SU-DHL-6 (cell line): ENCODE measurements around the gene HOXC6.

Source experiments
- H2AFZ ChIP-seq: fragments of 200-600 bp; sonication (generic); 2 replicates; pipeline ENCODE4 v1.6.1; 2014; ENCODE audit warnings: low read depth, mild to moderate bottlenecking, moderate library complexity, mixed read lengths, antibody characterized with exemption, low read length; ENCODE audit not compliant: severe bottlenecking
- H3F3A ChIP-seq: fragments of 200-600 bp; shearing (Covaris generic); 2 replicates; pipeline ENCODE4 v1.6.0; 2016; ENCODE audit warnings: antibody characterized with exemption, mild to moderate bottlenecking; ENCODE audit not compliant: insufficient read depth
- H3K27ac ChIP-seq: fragments of 200-600 bp; sonication (generic); 2 replicates; pipeline ENCODE4 v1.5.1; 2016; ENCODE audit warnings: low read depth, mild to moderate bottlenecking, low read length, moderate library complexity, mixed read lengths
- H3K27me3 ChIP-seq: fragments of 200-600 bp; sonication (generic), shearing (Covaris generic); 2 replicates; pipeline ENCODE4 v1.6.0; 2014; ENCODE audit warnings: mild to moderate bottlenecking, low read length
- H3K36me3 ChIP-seq: fragments of 200-600 bp; sonication (generic); 2 replicates; pipeline ENCODE4 v1.6.1; 2014; ENCODE audit warnings: mild to moderate bottlenecking, low read length, mixed read lengths
- H3K4me2 ChIP-seq: fragments of 300-600, 200-600 bp; shearing (Covaris generic), sonication (generic); 2 replicates; pipeline ENCODE4 v1.6.0; 2014; ENCODE audit warnings: low read length, low read depth, mild to moderate bottlenecking; ENCODE audit not compliant: poor library complexity, severe bottlenecking
- H3K4me3 ChIP-seq: fragments of 200-600 bp; sonication (generic); 2 replicates; pipeline ENCODE4 v1.5.1; 2014; ENCODE audit warnings: antibody characterized with exemption, low read length, mild to moderate bottlenecking, mixed read lengths; ENCODE audit not compliant: insufficient read depth, poor library complexity, severe bottlenecking
- H3K79me2 ChIP-seq: fragments of 200-600 bp; sonication (generic); 2 replicates; pipeline ENCODE4 v1.6.1; 2014; ENCODE audit warnings: mild to moderate bottlenecking, low read length, moderate library complexity; ENCODE audit not compliant: insufficient read depth
- H3K9ac ChIP-seq: fragments of 200-600 bp; sonication (generic); 2 replicates; pipeline ENCODE4 v1.7.0; 2014; ENCODE audit warnings: mild to moderate bottlenecking, low read length
- H3K9me2 ChIP-seq: fragments of 200-600 bp; sonication (generic); replicated peaks from 2 replicates; pipeline ENCODE4 v1.6.1; 2014; ENCODE audit warnings: low read length; ENCODE audit not compliant: insufficient read depth
- H3K9me3 ChIP-seq: fragments of 200-600 bp; sonication (generic); 2 replicates; pipeline ENCODE4 v1.6.1; 2014; ENCODE audit warnings: low read length, mixed read lengths; ENCODE audit not compliant: insufficient read depth
- H4K20me1 ChIP-seq: fragments of 200-600 bp; sonication (generic); 2 replicates; pipeline ENCODE4 v1.6.1; 2014; ENCODE audit warnings: low read depth, mild to moderate bottlenecking, antibody characterized with exemption, low read length, moderate library complexity, mixed read lengths
- EZH2phosphoT487 ChIP-seq: fragments of 200-600 bp; sonication (generic), shearing (Covaris generic); conservative IDR thresholded peaks from 2 replicates; pipeline ENCODE4 v1.6.1; 2018; ENCODE audit warnings: mild to moderate bottlenecking, antibody characterized with exemption, low read length, moderate library complexity, mixed read lengths
- TF ChIP-seq, protein P1 (sequence below): fragments of 200-600 bp; sonication (generic); IDR thresholded peaks from one replicate; pipeline ENCODE4 v1.5.1; 2017; ENCODE audit warnings: antibody characterized with exemption, mild to moderate bottlenecking, low read length, moderate library complexity; ENCODE audit not compliant: insufficient read depth, poor library complexity, severe bottlenecking

The HOXC6 gene

DNA sequence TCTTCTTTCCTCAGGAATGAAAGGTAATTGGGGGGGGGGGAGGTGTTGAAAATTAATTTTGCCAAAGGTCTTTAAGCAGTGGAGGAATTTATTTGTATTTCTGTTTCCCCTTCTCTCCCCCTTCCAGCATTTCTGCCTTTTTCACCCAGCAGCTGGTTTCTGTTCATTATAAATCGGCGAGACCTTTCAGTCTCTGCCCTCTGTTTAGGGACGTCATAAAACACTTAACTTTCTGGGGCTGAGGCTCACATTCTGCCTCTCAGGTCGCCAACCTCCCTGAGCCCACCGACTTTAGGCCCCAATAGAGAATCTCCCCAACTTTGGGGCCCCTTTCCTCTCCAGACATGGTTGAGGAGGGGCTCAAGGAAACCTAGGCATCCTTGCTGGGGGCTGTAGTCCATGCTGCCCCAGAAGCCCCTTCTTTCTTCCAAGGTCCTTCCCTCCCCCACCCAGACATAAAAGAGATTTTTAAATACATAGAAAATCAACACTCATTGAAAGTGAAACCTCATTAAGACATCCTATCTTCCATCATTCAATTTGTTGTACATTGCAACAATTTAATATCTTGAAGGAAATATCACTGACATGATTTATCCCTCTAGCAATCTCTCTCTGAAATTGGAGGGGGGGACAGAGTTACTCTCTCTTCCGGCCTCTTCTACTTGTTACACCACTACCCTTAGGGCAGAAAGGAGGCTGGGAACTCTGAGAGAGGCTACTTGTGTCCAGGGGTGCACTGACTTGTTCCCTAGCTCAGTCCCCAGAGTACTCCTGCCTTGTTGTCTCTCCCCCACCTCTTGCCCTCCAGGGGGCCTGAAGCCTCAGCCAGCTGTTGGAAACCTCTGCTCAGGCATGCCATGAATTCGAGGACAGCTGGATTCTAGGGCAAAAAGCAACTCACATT is 2.5 kb upstream of the HOXC6 start:
- Histone ChIP-seq H3K79me2 (no peaks in the 10 kb centered on the region), H3K27ac (no peak overlapping the region), H3K9ac (no peak overlapping the region), H3F3A (no peaks in the 10 kb centered on the region), H3K27me3 (no peaks in the 10 kb centered on the region), H3K9me2 (no peaks in the 10 kb centered on the region), H2AFZ (no peak overlapping the region), H3K4me2 (no peak overlapping the region), H3K36me3 (no peaks in the 10 kb centered on the region), H3K9me3 (no peaks in the 10 kb centered on the region), H3K4me3 (no peak overlapping the region), H4K20me1 (no peaks in the 10 kb centered on the region)
- TF ChIP-seq, protein P1, sequence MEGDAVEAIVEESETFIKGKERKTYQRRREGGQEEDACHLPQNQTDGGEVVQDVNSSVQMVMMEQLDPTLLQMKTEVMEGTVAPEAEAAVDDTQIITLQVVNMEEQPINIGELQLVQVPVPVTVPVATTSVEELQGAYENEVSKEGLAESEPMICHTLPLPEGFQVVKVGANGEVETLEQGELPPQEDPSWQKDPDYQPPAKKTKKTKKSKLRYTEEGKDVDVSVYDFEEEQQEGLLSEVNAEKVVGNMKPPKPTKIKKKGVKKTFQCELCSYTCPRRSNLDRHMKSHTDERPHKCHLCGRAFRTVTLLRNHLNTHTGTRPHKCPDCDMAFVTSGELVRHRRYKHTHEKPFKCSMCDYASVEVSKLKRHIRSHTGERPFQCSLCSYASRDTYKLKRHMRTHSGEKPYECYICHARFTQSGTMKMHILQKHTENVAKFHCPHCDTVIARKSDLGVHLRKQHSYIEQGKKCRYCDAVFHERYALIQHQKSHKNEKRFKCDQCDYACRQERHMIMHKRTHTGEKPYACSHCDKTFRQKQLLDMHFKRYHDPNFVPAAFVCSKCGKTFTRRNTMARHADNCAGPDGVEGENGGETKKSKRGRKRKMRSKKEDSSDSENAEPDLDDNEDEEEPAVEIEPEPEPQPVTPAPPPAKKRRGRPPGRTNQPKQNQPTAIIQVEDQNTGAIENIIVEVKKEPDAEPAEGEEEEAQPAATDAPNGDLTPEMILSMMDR = no peak
- TF ChIP-seq EZH2phosphoT487 = no peak

DNA sequence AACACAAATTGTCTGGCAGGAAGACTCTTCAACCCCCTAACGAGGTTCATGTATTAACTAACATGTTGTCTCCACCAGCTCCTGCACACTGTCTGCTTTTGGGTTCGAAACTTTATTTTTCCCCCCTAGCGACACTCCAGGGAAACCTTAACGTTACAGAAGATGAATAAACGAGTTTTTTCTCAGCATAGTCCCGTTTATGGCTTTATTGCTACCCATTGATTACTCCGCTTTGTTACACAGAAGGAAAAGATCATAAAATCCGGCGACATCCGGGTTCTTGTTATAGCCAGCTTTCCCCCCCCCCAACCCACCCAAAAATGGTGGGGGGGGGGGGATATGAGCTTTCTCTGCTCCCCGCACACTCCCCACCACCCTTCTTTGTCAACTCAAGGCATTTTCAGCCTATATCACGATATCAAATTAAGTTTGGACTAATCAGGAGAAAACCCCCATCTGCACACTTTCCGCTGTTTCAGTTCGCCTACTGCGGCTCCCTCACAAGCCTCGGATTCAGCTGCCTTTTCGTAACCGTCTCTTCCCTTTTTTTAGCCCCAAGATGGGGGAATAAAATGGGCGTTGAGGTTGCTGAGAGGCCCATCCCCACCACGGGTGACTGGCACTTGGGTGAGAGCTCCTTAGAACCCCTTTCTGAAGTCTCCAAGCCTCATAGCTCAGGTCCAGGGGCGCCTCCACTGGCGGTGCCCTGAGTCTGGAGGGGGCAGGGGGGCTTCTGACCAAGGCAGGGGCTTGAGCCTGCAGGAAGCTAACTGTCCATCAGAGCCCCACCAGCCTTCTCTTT is 1.4 kb upstream of the HOXC6 start:
- Histone ChIP-seq H3K79me2 (no peaks in the 10 kb centered on the region), H3K9me3 (no peaks in the 10 kb centered on the region), H3F3A (no peaks in the 10 kb centered on the region), H3K9ac (no peak overlapping the region), H4K20me1 (no peaks in the 10 kb centered on the region), H3K9me2 (no peaks in the 10 kb centered on the region), H3K27ac (no peak overlapping the region), H3K36me3 (no peaks in the 10 kb centered on the region), H3K27me3 (no peaks in the 10 kb centered on the region), H3K4me2 (no peak overlapping the region), H3K4me3 (no peak overlapping the region), H2AFZ (no peak overlapping the region)
- TF ChIP-seq, protein P1 = no peak
- no peak for TF ChIP-seq EZH2phosphoT487

DNA sequence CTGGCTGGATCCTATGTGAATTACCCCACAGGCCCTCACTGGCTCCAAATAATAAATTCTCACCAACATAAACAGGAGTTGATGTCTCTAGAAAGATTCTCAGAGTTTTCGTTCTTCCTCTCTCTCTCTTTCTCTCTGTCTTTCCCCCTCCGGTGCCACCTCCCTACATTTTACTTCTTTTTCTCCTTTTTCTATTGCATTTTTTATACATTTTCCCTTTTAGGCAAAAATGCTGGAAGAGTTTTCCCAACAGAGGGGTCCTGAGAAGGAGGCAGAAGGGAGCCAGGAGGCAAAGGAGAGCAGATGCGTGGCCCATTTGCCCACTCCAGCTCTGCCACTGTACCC is 826 bp upstream of the HOXC6 start:
- Histone ChIP-seq H3K9ac (no peak overlapping the region), H4K20me1 (no peaks in the 10 kb centered on the region), H3F3A (no peaks in the 10 kb centered on the region), H3K9me3 (no peaks in the 10 kb centered on the region), H3K79me2 (no peaks in the 10 kb centered on the region), H3K9me2 (no peaks in the 10 kb centered on the region), H2AFZ (no peak overlapping the region), H3K4me3 (no peak overlapping the region), H3K36me3 (no peaks in the 10 kb centered on the region), H3K27me3 (no peaks in the 10 kb centered on the region), H3K4me2 (no peak overlapping the region), H3K27ac (no peak overlapping the region)
- TF ChIP-seq, protein P1 = no peak
- no peak for TF ChIP-seq EZH2phosphoT487
